NCI-H1417 (cell line): ENCODE results near the gene BMAL1.
A peak's percentile ranks its signal among the peaks of the same experiment; 100 is the strongest.

ENCODE experiments used
- DNase-seq, 3 experiments: peaks; one replicate each; lab custom pipeline; 2025; lab: John Stamatoyannopoulos, UW

BMAL1 gene

DNA sequence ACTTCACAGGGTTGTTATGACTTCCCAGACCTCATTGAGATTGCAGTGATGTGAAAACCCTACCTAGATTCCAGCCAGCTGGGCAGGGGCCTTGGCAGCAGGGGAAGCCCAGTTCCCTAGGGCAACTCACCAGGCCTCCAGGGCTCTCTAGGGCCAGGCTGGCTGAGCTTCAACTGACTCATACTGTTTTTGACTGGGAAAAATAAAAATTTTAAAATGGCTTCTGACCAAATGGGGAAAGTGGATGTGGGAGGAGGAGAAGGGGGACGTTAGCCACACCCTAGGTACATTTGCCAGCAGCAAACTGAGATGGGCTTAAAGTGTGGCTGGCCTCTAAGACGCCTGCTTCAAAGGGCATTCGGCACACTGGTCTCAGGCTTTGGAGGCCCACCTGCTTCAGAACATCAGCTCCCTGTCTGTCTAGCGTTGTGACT, 39.0 kb downstream of the BMAL1 start:
- DNase-seq: peak in 1 of 3 experiments; percentile 20

- DNase-seq: no peak
These were observed 39.9 kb downstream of the BMAL1 start for GRCh38 chr11:13317293-13318080.

DNA sequence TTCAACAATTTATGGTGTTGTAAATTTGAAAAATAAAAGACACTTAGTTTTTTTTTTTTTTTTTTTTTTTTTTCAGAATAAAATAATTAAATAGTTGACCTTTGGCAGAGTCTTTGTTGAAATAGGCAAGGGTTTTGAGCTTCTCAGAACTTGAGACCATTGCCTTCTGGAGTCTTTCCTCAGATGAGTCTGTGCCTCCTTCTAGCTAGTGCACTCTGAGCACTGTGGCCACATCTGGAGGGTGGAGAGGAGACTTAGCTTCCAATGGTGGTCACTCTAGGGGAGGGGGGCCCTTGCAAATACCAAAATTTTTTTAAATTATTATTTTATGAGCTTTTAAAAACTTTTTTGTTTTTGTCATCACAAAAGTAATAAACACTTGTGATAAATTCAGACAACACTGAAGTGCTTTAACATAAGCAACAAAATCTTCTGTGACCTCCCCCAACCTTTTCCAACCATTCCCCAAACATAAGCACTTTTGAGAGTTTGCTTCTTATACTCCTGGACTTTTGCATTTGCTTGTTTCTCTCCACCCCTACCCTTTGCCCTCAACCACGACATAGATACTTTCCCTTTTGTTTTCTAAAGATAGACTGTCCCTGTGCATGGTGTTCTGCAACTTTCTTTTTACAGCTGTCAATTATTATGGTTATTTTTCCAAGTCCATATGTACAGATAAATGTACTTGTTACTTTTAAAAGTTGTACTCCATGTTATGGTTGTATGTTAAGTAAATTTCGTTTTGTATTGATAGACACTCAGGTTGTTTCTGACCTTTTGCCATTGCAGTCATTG, 41.1 kb downstream of the BMAL1 start:
- no peak for DNase-seq

DNA sequence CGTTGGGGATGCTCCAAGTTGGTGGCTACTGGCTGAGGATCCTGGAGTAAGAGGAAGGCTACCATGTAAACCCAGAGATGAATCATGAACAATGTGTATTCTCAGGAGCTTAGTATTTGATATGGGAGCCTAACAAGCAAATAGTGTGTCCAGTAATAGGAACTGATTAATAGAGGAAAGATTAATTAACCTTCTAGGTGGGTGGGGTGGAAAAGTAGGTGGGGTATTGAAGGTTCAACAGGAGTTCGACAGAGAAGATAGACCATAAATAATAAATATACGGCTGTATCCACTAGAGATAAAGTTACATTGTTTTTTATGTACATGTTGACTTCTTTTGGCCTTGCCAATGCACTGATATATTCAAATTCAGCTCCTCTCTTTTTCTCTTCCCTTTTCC, 43.1 kb downstream of the BMAL1 start:
- no peak for DNase-seq

- no peak for DNase-seq
These were observed 43.8 kb downstream of the BMAL1 start for GRCh38 chr11:13321431-13321830.

GRCh38 chr11:13324141-13324540, 46.6 kb downstream of the BMAL1 start:
- DNase-seq: no peak

- DNase-seq: no peak
These were observed 47.1 kb downstream of the BMAL1 start for GRCh38 chr11:13324709-13325108.

- DNase-seq: peak in 1 of 3 experiments; percentile 16
These were observed 49.8 kb downstream of the BMAL1 start for GRCh38 chr11:13327421-13327820.

GRCh38 chr11:13328286-13328685, 50.7 kb downstream of the BMAL1 start:
- DNase-seq: peak in 1 of 3 experiments; percentile 51

DNA sequence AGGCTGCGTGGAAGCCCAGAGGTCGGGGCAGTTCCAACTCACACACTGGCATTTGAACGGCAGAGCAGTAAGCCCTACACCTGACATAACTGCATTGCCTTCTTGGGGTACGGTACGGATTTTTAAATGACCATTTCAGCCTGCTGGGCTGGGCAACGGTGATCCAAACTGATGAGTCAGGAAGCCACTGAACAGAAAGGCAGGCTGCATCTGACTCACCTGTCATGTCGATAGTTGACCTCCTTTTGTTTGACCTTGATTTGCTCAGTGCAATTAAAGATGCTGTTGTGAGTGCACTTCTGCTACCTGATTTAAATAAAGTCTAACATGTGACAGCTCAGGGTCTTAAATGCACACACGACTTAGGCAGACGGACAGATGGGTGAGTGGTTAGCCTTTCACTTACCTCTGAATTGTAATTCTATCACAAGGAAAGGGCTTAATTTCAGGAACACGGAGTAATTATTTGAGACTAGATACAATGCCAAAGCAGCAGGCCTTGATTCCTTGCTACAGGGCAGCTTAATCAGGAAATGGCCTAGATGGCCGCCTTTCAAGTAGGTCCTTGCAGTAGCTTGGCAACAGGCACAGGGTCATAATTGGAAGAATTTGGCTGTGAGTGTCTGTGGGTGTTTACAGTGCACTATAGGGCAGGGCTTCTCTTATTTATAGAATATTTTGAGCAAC, 52.2 kb downstream of the BMAL1 start:
- peak; percentile 78 to 95 (median 84) for DNase-seq

DNA sequence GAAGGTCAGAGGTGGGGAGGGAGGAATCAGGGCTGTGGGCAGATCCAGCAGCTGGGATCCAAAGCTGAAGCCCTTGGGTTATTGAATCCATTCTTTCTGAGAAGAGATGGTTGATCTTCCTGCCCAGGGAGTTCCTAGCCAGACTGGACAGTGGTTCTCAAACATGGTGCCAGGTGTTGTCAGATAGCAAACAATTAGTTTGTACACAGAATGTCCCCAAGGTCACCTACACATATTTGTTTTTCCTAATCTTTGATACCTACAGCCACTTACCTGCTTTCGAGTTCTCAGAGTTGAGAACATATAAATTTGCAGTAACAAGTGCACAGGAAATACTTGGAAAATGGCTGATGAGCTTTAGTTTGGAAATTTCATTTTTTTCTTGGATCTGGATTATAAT, 54.5 kb downstream of the BMAL1 start:
- DNase-seq: no peak

- DNase-seq: no peak
These were observed 55.9 kb downstream of the BMAL1 start for GRCh38 chr11:13333456-13333957.

DNA sequence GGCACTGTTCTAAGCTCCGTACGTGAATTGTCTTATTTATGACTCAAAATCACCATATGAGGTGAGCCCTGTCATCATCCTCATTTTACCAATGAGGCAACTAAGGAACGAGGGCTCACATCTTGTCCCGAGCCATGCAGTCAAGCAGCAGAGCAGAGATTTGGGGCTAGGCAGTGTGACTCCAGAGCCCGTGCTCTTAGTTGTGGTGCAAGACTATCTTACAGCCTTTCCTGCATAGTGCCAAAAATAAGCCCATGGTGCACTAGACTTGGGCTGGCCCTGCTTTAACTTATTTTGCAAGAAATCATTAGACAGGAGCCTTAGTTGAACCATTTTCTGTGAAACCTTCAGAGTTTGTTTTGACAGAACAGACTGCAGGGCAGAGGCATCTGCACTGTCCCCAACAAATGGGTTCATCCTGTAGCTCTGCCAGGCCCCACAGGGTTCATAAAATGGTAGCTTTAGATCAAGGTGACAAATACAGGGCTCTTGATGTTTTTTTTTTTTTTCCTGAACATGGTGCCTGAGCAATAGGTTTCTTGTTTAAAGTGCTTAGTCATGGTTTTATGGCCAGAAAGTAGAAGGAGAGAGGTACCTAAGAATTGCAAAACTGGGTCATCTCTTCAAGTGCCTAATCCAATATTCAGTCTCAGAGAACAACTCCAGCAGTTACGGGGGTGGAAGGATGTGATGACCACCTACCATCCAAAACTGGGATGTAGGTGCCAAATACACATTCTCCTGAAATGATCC, 56.6 kb downstream of the BMAL1 start:
- DNase-seq: no peak

- DNase-seq: peak; percentile 29 to 68 (median 67)
These were observed 57.7 kb downstream of the BMAL1 start for GRCh38 chr11:13335319-13335718.

DNA sequence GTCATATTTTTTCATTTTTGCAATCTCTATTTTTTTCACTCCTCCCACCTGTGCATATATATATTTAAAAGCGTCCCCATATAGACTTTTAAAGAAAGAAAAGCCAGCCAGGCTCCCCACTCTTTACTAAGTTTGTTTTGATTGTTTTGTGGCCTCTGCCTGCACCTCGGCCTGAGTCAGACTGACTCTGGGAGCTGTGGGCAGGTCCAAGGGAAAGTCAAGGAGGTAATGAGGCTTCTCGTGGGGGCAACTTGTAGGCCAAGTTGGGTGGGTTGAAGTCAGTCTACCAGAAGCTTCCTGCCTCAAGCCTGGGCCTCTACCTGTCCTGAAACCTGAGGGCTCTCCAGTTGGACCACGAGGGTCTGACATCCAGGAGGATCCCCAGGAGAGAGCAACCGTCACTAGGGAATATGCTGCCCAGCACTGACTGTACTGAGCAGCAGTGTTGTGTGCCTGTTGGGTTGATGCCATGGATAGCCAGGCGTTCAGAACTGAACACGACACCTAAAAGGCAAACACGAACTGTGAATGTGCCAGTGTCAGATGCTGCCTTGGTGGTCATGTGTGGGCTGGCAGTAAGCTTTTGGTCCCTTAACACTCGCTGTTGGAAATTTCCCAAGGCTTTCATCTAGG, 58.8 kb downstream of the BMAL1 start:
- no peak for DNase-seq

DNA sequence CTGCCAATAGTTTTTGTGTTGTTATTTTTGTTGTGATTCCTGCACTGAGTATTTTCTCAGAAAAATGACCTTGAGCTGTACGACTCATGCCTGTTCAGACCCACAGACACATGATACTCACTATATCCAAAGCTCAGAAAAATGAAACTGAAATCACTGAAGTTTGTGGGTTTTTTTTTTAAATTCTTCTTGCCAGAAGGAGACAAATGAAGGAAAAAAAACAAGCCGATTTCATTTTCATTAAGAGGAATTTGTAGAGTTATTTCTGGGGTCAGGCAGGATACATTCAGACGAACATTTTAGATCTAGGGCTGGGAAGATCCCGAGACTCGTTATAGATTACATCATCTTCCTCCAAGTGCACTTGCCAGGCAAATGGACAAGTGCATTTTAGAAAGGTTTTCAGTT, 60.4 kb downstream of the BMAL1 start:
- DNase-seq: no peak

DNA sequence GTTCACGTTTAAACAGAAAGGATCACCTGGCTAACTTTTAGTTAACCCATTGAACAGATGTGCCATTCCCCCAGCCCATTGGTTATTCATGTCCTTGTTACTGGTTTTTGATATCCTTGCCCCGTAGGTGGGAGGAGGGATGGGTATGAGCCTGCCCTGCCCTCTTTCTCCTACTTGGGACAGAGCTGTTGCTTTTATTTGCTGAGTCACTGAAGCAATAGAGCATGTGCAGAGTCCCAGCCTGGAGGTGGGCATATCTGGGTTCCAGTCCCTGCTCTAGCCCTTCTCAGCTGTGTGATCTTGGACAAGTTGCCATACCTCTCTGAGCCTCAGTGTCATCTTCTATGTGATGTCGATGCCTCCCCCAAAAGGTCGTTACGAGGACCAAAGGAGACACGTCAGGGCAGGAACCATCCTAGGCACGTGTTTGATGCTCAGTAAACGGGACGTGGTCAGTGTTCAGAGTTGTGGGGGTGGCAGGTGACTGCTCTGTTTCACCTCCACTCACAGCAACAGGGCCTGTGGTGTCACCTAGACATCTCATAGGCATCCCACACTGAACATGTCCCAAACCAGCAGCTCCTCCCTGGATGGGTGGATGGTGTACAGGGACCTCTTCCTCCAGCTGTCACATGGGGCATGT, 61.0 kb downstream of the BMAL1 start:
- no peak for DNase-seq

GRCh38 chr11:13339195-13340153, 61.9 kb downstream of the BMAL1 start:
- peak in 1 of 3 experiments; percentile 9 for DNase-seq

GRCh38 chr11:13341026-13341425, 63.4 kb downstream of the BMAL1 start:
- DNase-seq: no peak
